Ishikawa (cell line): ENCODE measurements around the gene PTGS1.

Experiments used
- CEBPB ChIP-seq: IDR thresholded peaks from 2 replicates; pipeline ENCODE4 v1.6.1; 2012
- CREB1 ChIP-seq: IDR thresholded peaks from 2 replicates; pipeline ENCODE4 v1.6.1; 2012; ENCODE audit warnings: low read depth
- EGR1 ChIP-seq: IDR thresholded peaks from 2 replicates; pipeline ENCODE4 v1.6.1; 2012
- EP300 ChIP-seq: IDR thresholded peaks from 2 replicates; pipeline ENCODE4 v1.6.1; 2012; ENCODE audit warnings: borderline replicate concordance
- FOXM1 ChIP-seq: IDR thresholded peaks from 2 replicates; pipeline ENCODE4 v1.6.1; 2012; ENCODE audit warnings: low read depth, borderline replicate concordance
- NFIC ChIP-seq: IDR thresholded peaks from 2 replicates; pipeline ENCODE4 v1.6.1; 2012
- RAD21 ChIP-seq: IDR thresholded peaks from 2 replicates; pipeline ENCODE4 v1.6.1; 2012; ENCODE audit warnings: low read depth
- TAF1 ChIP-seq: IDR thresholded peaks from 2 replicates; pipeline ENCODE4 v1.6.1; 2012; ENCODE audit warnings: low read depth, mild to moderate bottlenecking
- TCF12 ChIP-seq: IDR thresholded peaks from 2 replicates; pipeline ENCODE4 v1.6.1; 2012; ENCODE audit warnings: low read depth
- TEAD4 ChIP-seq: IDR thresholded peaks from 2 replicates; pipeline ENCODE4 v1.6.1; 2012
- YY1 ChIP-seq: IDR thresholded peaks from 2 replicates; pipeline ENCODE4 v1.6.1; 2012; ENCODE audit warnings: low read depth
- ZBTB7A ChIP-seq: IDR thresholded peaks from 2 replicates; pipeline ENCODE4 v1.6.1; 2012; ENCODE audit warnings: low read depth
- TF ChIP-seq, protein P1 (sequence below): IDR thresholded peaks from 2 replicates; pipeline ENCODE4 v1.6.1; 2012
- TF ChIP-seq, protein P2 (sequence below): IDR thresholded peaks from 2 replicates; pipeline ENCODE4 v1.6.1; 2012
- TF ChIP-seq, protein P3 (sequence below): IDR thresholded peaks from 2 replicates; pipeline ENCODE4 v1.6.1; 2012; ENCODE audit warnings: low read depth, mild to moderate bottlenecking

Gene PTGS1

DNA sequence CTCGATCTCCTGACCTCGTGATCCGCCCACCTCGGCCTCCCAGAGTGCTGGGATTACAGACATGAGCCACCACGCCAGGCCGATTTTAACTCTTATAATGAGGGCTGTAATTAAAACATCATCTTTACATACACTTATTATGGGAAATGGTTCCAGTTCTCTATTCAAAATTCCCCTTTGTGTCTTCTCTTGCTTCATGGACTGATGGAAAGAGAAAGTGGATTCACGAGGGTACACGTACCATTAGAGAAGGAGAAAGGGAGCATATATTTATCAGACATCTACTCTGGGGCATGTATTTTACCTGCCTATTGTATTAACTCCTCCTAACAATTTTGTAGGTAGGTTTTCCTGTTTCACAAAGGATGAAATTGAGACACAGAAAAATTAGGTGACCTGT is 31.1 kb downstream of the PTGS1 start:
- TF ChIP-seq ZBTB7A, result no peak

DNA sequence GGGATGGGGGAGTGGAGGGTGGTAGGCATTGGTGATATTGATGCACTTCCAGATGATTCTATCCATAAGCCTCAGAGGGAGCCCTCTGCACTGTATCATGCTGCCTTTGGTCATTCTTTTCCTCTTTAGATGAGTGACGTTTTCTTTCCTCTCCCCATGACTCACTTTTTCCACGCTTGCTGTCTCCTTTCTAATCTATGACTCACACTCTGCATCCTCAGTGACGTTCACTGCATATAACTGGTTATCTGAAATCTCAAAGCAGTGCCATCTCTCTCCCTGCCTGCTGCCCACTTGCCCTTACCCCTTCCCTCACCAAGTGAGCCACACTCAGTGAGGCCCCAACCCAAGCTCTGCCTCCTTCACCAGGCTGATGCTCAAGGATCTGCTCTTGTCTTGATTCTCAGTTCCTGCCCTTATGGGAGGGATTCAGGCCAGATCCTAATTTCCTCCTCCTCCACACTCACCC is 31.6 kb downstream of the PTGS1 start:
- TF ChIP-seq RAD21 (no peak), EP300 (no peak), TAF1 (no peak), ZBTB7A (no peak), YY1 (no peak), NFIC (no peak), CREB1 (no peak), FOXM1 (no peak), TEAD4 (no peak), CEBPB (no peak), EGR1 (no peak), TCF12 (no peak)
- TF ChIP-seq, protein P1, sequence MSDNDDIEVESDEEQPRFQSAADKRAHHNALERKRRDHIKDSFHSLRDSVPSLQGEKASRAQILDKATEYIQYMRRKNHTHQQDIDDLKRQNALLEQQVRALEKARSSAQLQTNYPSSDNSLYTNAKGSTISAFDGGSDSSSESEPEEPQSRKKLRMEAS, result no peak
- TF ChIP-seq, protein P2, sequence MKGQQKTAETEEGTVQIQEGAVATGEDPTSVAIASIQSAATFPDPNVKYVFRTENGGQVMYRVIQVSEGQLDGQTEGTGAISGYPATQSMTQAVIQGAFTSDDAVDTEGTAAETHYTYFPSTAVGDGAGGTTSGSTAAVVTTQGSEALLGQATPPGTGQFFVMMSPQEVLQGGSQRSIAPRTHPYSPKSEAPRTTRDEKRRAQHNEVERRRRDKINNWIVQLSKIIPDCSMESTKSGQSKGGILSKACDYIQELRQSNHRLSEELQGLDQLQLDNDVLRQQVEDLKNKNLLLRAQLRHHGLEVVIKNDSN, result no peak
- TF ChIP-seq, protein P3, sequence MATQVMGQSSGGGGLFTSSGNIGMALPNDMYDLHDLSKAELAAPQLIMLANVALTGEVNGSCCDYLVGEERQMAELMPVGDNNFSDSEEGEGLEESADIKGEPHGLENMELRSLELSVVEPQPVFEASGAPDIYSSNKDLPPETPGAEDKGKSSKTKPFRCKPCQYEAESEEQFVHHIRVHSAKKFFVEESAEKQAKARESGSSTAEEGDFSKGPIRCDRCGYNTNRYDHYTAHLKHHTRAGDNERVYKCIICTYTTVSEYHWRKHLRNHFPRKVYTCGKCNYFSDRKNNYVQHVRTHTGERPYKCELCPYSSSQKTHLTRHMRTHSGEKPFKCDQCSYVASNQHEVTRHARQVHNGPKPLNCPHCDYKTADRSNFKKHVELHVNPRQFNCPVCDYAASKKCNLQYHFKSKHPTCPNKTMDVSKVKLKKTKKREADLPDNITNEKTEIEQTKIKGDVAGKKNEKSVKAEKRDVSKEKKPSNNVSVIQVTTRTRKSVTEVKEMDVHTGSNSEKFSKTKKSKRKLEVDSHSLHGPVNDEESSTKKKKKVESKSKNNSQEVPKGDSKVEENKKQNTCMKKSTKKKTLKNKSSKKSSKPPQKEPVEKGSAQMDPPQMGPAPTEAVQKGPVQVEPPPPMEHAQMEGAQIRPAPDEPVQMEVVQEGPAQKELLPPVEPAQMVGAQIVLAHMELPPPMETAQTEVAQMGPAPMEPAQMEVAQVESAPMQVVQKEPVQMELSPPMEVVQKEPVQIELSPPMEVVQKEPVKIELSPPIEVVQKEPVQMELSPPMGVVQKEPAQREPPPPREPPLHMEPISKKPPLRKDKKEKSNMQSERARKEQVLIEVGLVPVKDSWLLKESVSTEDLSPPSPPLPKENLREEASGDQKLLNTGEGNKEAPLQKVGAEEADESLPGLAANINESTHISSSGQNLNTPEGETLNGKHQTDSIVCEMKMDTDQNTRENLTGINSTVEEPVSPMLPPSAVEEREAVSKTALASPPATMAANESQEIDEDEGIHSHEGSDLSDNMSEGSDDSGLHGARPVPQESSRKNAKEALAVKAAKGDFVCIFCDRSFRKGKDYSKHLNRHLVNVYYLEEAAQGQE, result no peak

DNA sequence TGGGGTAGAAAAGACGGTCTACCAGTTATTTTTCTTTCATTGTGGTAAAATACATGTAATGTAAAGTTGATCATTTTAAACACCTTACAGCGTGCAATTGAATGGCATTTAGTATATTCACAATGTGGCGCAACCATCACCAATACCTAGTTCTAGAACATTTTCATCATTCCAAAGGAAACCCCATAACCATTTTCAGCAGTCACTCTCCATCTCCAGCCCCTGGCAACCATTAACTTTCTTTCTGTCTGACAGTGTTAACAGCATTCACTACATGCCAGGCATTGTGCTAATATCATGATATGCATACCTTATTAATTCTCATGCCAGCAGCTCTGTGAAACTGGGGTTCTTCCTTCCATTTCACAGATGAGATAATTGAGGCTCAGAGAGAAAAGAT is 32.0 kb downstream of the PTGS1 start:
- no peak for TF ChIP-seq TEAD4
- TF ChIP-seq, protein P3, result no peak
- no peak for TF ChIP-seq YY1
- TF ChIP-seq NFIC, result no peak
- TF ChIP-seq FOXM1, result no peak
- TF ChIP-seq TAF1, result no peak
- TF ChIP-seq EGR1, result no peak
- TF ChIP-seq TCF12, result no peak
- TF ChIP-seq, protein P2, result no peak
- TF ChIP-seq CREB1, result no peak
- TF ChIP-seq RAD21, result no peak
- TF ChIP-seq, protein P1, result no peak
- TF ChIP-seq EP300, result no peak
- no peak for TF ChIP-seq ZBTB7A
- no peak for TF ChIP-seq CEBPB

DNA sequence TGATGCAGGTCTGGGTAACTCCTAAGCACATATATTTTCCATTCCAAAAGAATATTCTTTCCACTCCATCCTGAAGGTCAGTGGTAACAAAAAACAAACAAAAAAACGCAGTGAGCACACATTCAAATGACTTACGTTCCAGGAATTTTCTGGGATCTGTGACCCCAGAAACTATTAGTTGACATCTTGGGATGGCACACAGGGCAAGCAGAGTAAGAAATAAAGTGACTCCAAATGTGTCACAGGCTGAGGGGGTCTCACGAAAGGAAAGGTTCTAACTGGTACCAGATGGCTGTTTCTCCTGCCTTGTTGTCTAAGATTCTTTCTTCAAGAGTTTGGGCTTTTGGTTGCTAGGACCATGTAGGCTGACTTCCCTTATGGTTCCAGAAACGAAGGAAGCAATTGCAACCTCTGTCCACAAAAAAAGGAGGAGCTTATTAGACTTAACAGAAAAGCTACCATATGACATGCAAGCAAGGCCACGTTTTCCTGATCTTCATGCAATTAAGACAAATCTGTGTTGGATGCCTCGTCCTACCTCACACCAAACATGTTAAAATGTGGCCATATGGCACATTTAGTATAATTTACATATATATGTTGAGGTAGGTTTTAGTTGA is 32.7 kb downstream of the PTGS1 start:
- no peak for TF ChIP-seq NFIC
- TF ChIP-seq, protein P1, result no peak
- no peak for TF ChIP-seq FOXM1
- TF ChIP-seq EGR1, result no peak
- TF ChIP-seq YY1, result no peak
- TF ChIP-seq CEBPB, result no peak
- TF ChIP-seq, protein P2, result no peak
- no peak for TF ChIP-seq EP300
- TF ChIP-seq ZBTB7A, result no peak
- TF ChIP-seq TAF1, result no peak
- TF ChIP-seq, protein P3, result no peak
- TF ChIP-seq TCF12, result no peak
- no peak for TF ChIP-seq RAD21
- TF ChIP-seq CREB1, result no peak
- TF ChIP-seq TEAD4, result no peak
